A673 (cell line): Measurements from ENCODE around the gene DDC. TPM values are rescaled to one million over a fixed set of nuclear protein-coding genes. Genes with fewer than 3 reads are reported as not detected.

Experiments
- BruUV-seq: library from RNA; stranded (reverse); fragments of 400-500 nt; replicated peaks from 2 replicates; lab custom pipeline; 2021; lab: Mats Ljungman, UMichigan
- CTCF ChIA-PET: fragments of 300-600 bp; sonication (Branson Sonifier 250); formaldehyde crosslinking; loops from one replicate; lab custom pipeline; 2022; ENCODE audit warnings: antibody characterized with exemption; lab: Charles Lee
- POLR2A ChIA-PET: fragments of 300-600 bp; sonication (Branson Sonifier 250); formaldehyde crosslinking; loops from one replicate; lab custom pipeline; 2022; ENCODE audit warnings: antibody characterized with exemption; ENCODE audit not compliant: low non-redundant PET; lab: Charles Lee
- DNase-seq: peaks from one replicate; pipeline ENCODE4 v3.0.0-alpha.2; 2015; ENCODE audit warnings: low spot score
- H3K27ac ChIP-seq: fragments of 200-600 bp; sonication (generic); 2 replicates; pipeline ENCODE4 v1.5.1; 2016; ENCODE audit warnings: mixed run types, low read depth, mild to moderate bottlenecking, mixed read lengths, antibody characterized with exemption, low read length; ENCODE audit not compliant: poor library complexity, severe bottlenecking
- H3K27me3 ChIP-seq: fragments of 200-600 bp; sonication (generic); replicated peaks from 2 replicates; pipeline ENCODE4 v1.6.1; 2017; ENCODE audit warnings: mixed run types, low read depth, mild to moderate bottlenecking, mixed read lengths, antibody characterized with exemption, low read length; ENCODE audit not compliant: insufficient read depth, poor library complexity
- H3K36me3 ChIP-seq: fragments of 200-600 bp; sonication (generic); 2 replicates; pipeline ENCODE4 v1.6.1; 2016; ENCODE audit warnings: mixed run types, mild to moderate bottlenecking, mixed read lengths, antibody characterized with exemption, low read length; ENCODE audit not compliant: insufficient read depth, poor library complexity, severe bottlenecking
- H3K4me1 ChIP-seq: fragments of 200-600 bp; sonication (generic); 2 replicates; pipeline ENCODE4 v1.6.1; 2017; ENCODE audit warnings: mixed run types, mild to moderate bottlenecking, mixed read lengths, antibody characterized with exemption, low read length; ENCODE audit not compliant: insufficient read depth, poor library complexity, severe bottlenecking
- H3K4me3 ChIP-seq: fragments of 200-600 bp; sonication (generic); 2 replicates; pipeline ENCODE4 v1.5.1; 2016; ENCODE audit warnings: low read depth, mixed run types, mild to moderate bottlenecking, mixed read lengths, low read length; ENCODE audit not compliant: poor library complexity, severe bottlenecking
- H3K9me3 ChIP-seq: fragments of 200-600 bp; sonication (generic); 2 replicates; pipeline ENCODE4 v1.6.1; 2016; ENCODE audit warnings: mixed run types, low read depth, mild to moderate bottlenecking, mixed read lengths, antibody characterized with exemption, low read length; ENCODE audit not compliant: poor library complexity, severe bottlenecking
- CTCF ChIP-seq: fragments of 300-800, 200-600 bp; sonication (generic); conservative IDR thresholded peaks from 2 replicates; pipeline ENCODE4 v1.5.1; 2017; ENCODE audit warnings: low read depth, mild to moderate bottlenecking, antibody characterized with exemption, low read length, moderate library complexity, mixed read lengths
- EZH2 ChIP-seq: fragments of 200-600 bp; sonication (generic); IDR thresholded peaks from 2 replicates; pipeline ENCODE4 v1.6.1; 2017; ENCODE audit warnings: borderline replicate concordance, low read depth, mild to moderate bottlenecking, mixed read lengths, antibody characterized with exemption, low read length; ENCODE audit not compliant: poor library complexity, severe bottlenecking
- intact Hi-C: fragments of 100-400 bp; cut with micrococcal nuclease; formaldehyde crosslinking; loops from one replicate; pipeline ENCODE4 v1.10.0; 2022; ENCODE audit not compliant: unreplicated experiment
- total RNA-seq: library from RNA; stranded (reverse); gene quantifications from 2 replicates; pipeline ENCODE4 v1.2.3, GENCODE V29; 2021

Gene DDC
- total RNA-seq, 1 experiment from 2014 or later, result not detected

GRCh38 chr7:50605059-50605458, 39.9 kb upstream of the DDC start:
- CTCF ChIA-PET, result no interaction called here
- intact Hi-C loops, result no loop called here
- TF ChIP-seq EZH2, result no peak
- TF ChIP-seq CTCF, result no peak
- Histone ChIP-seq H3K27me3 (no peaks in the 10 kb centered on the region), H3K4me1 (no peaks in the 10 kb centered on the region), H3K36me3 (no peaks in the 10 kb centered on the region), H3K27ac (no peak overlapping the region), H3K9me3 (no peaks in the 10 kb centered on the region), H3K4me3 (no peak overlapping the region)
- no peak for DNase-seq
- BruUV-seq, result no TSS peak
- POLR2A ChIA-PET, result no interaction called here

- Histone ChIP-seq H3K9me3 (no peaks in the 10 kb centered on the region), H3K4me1 (no peaks in the 10 kb centered on the region), H3K27me3 (no peaks in the 10 kb centered on the region), H3K4me3 (no peak overlapping the region), H3K36me3 (no peaks in the 10 kb centered on the region), H3K27ac (no peak overlapping the region)
- TF ChIP-seq CTCF (no peak), EZH2 (no peak)
- ChIA-PET CTCF (no interaction called here), POLR2A (no interaction called here)
- intact Hi-C loops, result no loop called here
- no TSS peak for BruUV-seq
- DNase-seq, result no peak
These were observed 38.1 kb upstream of the DDC start for GRCh38 chr7:50603287-50603686.

- CTCF ChIA-PET, result no interaction called here
- DNase-seq, result no peak
- no peaks in the 10 kb centered on the region for H3K9me3 ChIP-seq
- POLR2A ChIA-PET, result no interaction called here
- no peaks in the 10 kb centered on the region for H3K36me3 ChIP-seq
- TF ChIP-seq CTCF, result no peak
- TF ChIP-seq EZH2, result no peak
- no TSS peak for BruUV-seq
- no peaks in the 10 kb centered on the region for H3K27me3 ChIP-seq
- H3K4me1 ChIP-seq, result no peaks in the 10 kb centered on the region
- H3K27ac ChIP-seq, result no peak overlapping the region
- intact Hi-C loops, result no loop called here
- no peak overlapping the region for H3K4me3 ChIP-seq
These were observed 34.2 kb upstream of the DDC start for GRCh38 chr7:50599385-50599784.
